CD4-positive, alpha-beta T cell treated with Interleukin-12 subunit alpha and Interleukin-12 subunit beta, for 1 hour (primary cell): ENCODE measurements around the gene NFIA.

Source experiments
- DNase-seq: peaks from one replicate; pipeline ENCODE4 v3.0.0-alpha.2; 2020

NFIA gene

GRCh38 chr1:61225478-61225877 lies 143.1 kb downstream of the NFIA start:
- DNase-seq: no peak

DNA sequence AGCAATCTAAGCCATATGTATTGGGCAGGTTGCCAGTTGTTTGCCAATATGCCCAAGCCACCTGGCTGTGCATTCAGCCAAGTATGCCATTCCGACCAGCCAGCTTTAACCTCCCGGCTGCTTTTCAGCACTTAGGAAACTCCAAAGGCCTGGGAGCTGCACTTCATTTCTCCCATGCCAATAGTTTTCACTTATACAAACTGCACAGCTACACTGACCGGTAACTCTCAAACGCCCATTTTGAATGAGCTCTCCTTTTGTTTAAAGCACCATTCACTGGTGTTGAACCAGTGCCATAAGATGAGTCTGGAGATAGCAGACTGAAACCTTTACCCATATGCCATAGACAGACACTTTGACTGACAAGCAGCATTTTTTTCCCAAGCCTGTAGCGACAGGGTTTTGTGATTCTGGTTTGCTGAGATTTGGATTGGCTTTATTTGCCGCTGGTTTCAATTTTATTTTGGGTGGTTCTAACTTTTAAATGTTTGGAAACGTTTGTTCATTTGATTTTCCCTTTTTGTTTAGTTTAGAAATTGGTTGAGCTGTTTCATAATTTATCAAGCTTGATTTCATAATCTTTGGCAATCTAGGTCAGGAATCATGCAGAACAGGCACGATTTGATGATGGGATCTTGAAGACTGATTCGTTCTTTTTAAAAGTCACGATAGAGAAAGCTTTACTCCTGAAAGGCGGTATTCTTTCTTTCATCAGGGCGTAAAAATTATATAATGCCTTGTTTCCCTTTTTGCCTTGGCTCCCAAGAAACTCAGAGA lies 144.6 kb downstream of the NFIA start:
- no peak for DNase-seq

DNA sequence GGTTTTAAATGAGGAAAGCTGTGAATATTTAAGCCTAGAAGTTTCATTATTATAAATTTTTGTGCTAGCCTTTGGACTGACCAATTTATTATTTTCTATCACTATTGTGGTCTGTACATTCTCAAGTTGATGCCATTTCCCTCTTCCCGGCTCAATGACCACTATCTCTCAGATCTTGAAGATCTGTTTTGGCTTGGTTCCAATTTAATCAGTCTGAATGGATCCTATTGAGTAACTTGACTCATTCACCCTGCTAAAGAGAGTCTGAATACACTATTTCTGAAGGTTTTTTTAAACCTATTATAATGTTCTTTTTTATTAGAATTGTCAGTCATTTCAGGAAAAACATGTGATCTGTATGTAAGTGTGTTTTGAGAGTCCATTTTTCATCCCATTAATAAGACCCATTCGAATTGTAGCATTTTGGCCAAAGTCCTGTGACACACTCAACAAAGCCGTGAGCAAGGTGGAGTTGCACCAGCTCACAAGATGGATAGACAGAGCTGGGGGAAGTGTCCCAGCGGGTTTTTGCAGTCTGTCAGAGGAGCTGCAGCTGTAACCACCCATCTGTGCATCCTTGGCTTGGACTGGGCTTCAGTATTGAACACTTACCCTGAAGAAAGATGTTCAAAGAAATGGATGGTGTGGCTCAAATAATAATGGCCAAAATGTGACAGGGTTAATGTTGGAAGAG lies 145.6 kb downstream of the NFIA start:
- DNase-seq: no peak

DNA sequence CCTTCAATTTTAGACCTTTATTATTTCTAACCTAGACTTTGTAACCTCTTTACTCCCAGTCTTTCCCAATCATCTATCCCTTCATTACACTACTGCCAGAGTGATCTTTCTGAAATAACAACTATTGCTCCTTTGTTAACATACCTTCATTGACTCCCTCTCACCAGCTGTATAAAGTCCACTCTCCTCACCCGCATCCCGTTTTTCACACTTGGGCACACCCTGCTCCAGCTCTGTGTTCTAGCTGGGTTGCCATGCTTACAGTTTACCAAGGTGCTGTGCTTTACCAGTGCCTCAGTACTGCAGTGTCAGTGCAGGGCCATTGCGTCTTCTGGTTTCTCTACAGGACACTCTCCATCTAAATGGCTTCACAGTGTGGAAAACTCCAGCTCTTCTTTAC lies 148.2 kb downstream of the NFIA start:
- DNase-seq: no peak

DNA sequence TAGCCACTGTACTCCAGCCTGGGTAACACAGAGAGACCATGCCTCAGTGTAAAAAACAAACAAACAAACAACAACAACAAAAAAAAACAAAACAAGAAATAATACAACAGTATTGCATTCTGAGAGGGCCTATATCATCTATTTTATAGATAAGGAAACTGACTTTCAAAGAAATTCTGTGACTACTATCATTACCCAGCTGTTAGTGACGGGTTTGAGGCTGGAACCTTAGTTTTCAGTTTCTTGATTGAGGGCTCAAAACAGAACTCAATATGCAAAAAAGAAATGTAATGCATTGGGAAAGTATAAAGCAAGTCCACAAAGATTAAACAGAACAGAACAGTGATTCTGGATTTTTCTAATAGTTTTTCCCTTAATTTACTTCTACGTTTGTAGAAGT lies 149.4 kb downstream of the NFIA start:
- DNase-seq: no peak

DNA sequence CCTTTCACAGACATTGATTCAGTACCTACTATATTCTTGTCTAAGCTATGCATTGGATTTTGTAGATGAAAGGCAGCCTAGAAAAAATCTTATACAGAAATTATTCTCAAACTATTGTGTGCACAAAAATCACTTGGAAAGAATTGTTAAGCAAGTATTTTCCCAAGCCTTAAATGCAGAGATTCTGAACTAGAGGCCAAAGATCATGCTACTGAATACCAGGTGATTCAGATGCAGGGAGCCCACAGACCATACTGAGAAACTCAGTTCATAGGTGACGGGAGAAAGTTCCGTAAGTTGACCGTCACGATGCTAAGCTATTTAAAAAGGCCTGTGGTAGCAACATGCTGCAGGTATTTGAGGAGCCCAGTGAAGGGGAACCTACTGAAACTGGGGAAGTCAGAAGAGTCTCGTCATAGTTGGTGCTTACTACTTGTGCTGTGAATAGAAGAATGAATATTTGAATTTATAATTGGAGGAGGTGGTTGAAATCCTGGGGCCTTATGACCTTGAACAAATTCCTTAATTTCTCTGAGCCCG lies 150.8 kb downstream of the NFIA start:
- DNase-seq: no peak

DNA sequence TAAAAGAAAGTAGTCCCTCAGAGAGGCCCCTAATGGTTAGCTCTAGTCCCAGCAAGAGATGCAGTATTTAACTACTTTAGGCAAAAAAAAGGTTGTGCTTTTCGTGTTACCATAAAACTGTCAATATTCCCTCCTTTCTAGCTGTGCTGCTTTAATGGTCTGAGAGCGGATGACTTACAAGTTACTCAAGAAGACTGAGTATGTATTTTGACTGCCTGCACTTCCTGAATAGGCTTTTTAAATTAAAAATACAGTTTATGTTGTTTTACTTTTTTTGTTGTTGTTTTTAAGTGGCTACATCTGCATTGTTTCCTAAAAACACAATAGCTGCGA lies 152.2 kb downstream of the NFIA start:
- DNase-seq: no peak

- DNase-seq: no peak
These were observed 154.8 kb downstream of the NFIA start for GRCh38 chr1:61237147-61237546.

- no peak for DNase-seq
These were observed 155.4 kb downstream of the NFIA start for GRCh38 chr1:61237659-61238358.

DNA sequence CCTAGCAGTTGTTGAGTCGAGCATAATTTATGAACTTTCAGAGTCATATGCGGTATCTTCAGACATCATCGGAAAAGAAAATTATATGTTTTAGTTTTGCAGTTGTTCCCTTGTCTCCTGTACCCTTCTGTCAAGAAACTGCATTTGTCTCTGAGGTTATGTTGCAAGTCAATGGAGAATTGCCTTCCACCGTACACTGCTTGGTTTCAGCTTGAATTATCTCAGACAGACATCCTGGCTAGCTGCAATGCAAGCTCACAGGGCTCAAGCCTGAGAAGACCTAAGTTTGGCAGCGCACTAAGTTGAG lies 156.0 kb downstream of the NFIA start:
- DNase-seq: no peak

- no peak for DNase-seq
These were observed 158.5 kb downstream of the NFIA start for GRCh38 chr1:61240878-61241277.

DNA sequence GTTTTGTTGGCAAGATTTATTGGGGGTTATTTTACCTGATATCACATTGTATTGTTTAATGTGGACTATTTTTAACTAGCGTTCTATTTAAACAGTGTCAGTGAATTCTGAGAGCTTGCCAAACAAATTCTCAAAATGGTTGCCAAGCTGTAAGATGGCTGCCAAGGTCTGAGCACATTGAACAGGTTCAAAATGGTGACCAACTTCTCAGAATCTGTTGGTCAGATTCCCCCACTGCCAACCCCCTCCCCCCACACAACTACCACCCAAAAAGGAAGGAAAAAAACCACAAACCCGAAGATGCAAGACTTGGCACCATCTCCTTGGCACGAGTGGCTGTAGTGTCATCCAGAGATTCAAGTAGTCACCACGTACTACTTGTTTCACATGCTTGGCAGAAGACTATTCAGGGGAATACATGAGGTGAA lies 159.1 kb downstream of the NFIA start:
- DNase-seq: no peak

- no peak for DNase-seq
These were observed 159.6 kb downstream of the NFIA start for GRCh38 chr1:61241973-61242381.

GRCh38 chr1:61244114-61244513 lies 161.8 kb downstream of the NFIA start:
- DNase-seq: no peak

- DNase-seq: no peak
These were observed 163.5 kb downstream of the NFIA start for GRCh38 chr1:61245696-61246400.

DNA sequence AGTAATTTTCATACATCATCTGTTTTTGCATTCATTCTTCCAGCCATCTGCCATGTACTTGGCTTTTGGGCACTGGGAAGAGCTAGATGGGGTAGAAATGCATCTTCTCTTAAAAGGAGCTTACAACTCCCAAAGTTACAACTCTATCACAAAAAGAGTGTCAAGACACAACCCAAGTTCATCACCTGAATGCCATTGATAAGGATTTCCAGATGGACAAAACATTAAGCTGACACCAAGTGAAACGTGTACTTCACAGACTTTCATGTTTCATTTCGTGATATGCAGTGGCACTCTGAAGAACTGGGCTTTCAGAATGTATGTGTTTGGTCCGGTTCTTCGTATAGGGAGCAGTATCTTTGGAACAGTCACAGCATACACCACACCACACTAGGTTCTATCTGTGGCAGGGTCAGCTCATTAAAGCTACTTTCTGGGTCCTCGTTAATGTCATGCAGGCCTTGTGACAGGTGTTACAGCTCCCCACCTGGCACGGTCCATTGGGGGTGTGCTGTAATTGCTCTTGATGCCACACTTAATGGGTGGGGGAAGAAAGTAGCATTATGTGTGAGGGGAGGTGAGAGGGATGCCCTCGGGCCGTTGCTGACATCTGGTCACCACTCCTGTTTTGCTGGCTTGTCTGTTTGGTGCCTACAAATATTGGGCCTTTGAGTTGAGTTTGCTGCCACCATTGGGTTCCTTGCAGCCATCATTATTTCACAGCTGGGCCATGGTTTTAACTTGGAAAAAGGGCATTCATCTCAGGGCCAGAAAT lies 164.9 kb downstream of the NFIA start:
- DNase-seq: no peak

DNA sequence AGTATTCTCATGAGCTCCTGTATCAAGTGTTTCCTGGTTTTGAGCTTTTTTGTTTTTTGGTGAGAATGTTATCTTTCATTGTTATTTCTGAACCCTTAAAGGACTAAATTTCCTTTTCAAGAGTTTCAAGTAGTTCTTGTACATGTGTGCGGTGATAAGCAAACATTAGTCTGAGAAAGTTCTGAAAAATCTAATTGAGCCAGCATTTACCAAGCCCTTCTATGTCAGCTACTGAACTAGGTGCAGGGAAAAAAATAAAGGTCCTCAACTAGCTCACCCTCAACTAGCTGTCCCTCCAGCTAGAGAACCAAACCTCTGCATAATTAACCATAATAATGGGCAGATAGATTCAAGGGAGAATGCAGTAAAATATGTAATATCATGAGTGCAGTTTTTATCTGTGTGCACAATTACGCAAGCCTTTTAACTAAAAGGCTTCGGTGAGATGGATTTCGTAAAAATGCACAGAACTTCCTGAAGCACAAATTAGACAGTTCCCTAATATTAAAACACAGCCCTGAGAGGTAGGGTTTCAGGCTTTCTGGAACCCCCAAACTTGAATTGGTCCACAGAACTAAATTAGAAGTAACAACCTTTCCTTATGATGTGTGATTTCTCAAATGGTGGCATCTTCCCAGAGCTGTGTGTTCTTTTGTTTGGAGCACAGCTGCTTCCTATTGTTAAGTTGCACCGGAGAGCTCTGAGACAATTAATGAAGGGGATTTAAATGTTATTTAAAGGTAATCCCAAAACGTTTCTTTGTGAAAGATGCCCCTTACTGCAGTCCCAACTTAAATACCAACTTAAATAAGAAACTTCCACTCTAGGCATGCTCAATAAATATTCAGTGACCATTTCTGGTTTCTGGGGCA lies 165.8 kb downstream of the NFIA start:
- no peak for DNase-seq

- no peak for DNase-seq
These were observed 168.6 kb downstream of the NFIA start for GRCh38 chr1:61250933-61251332.

DNA sequence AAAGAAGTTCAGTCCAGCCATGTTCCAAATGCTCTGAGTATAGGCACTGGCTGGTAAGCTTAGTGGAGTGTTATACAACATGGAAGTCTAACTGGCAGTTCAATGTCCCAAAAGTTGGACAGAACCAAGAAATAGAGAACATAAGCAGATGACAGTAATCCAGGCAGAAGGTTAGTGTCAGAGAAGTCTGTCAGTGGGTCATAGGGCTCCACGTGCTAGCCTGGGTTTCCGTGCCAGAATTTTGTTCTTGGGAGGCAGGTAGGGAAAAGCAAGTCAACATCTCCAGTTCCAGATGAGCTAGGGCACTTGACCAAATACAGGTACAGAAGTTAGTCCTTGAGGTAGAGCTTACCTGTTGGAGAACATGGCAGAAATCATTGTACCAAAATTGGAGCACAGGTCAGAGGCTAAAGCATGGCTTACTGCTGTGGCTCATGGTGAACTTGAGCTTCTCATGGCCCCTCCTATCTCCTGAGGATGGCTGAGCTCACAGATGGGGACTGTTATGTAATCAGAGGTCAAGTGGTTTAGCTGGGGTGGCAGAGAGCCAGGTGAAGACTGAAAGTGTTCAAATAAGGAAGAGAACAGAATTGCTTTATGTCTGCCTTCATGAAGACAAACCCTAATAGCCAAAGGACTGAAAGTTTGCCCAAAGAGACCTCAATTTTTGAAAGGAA lies 170.8 kb downstream of the NFIA start:
- no peak for DNase-seq

DNA sequence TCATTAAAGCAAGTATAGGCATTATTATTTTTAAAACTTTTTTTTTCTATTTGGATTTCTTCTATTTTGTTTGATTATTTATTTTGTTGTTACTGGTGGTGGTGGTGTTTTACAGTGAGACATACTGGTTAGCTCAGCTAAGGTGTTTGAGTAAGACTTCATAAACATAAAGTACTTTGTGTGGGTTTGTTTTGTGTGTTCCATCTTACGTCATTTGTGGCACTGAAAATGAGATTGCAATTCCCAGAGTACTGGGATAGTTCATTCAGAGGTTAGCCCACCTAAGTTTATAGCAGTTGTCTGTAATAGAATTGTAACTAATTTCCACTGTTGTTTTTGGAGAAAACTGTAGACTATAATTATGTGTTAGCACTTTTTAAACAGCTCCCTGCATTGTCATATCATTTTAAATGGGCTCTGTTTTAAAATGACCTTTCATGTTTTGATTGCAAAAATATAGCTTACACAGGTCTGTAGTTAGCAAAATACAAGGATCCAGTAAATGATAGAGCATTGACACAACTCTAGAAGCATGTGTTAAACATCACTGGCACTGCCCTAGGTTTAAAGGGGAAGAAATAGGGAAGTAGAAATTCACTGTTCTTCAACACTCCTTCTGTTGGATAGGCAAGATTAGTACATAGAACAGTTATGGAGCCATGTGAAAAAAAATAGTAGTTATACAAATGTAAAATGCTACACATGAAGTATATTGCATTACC lies 171.7 kb downstream of the NFIA start:
- DNase-seq: no peak
